GM18507 (cell line): ENCODE results near the gene FAU.

ENCODE experiments used
- DNase-seq: peaks from one replicate; pipeline ENCODE4 v3.0.0; 2011; ENCODE audit warnings: low read depth; ENCODE audit not compliant: insufficient read length; ENCODE audit errors: extremely low spot score
- FAIRE-seq: peaks from 2 replicates; lab custom pipeline; 2011; peaks lifted over from hg19 to GRCh38; lab: Jason Lieb, UNC

The FAU gene

DNA sequence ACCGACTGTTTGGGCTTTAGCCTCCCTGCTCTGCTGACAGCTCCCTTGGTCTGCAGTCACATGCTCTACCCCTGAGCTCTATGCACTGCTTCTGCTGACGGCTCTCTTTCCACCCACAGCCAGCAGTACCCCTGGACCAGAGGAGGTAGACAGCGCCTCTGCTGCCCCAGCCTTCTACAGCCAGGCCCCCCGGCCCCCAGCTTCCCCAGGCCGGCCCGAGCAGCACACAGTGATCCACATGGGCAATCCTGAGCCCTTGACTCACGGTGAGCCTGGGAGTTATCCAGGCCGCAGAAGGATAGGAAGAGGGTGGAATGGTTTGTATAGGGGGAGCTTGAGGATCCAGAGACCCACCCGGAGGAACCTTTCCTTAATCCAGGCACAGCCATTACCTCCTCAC is 35.1 kb downstream of the FAU start:
- DNase-seq (no peak), FAIRE-seq (no peak)

DNA sequence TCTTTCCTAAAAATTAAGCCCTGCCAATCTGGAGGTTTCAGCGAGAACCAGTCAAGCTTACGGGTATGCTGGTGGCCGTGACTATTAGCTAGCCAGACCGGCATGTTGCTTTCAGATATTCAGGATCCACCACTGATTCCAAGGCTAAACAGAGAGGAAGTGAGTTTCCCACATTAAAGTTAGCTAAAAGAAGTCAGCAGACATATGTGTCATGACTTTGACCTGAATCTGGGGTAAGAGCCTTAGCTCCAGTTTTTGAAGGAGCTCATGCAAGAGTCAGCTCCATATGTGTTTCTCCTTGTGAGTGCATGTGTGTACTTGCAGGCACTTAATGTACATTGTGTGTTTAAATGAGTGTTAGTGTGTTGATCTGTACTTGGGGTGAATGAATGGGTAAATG is 36.5 kb downstream of the FAU start:
- FAIRE-seq (no peak), DNase-seq (no peak)

- FAIRE-seq (no peak), DNase-seq (no peak)
Observed at GRCh38 chr11:65084598-65085375, 37.1 kb downstream of the FAU start.

- DNase-seq (peak; percentile 98), FAIRE-seq (peak; percentile 95)
Observed at GRCh38 chr11:65083834-65084597, 37.9 kb downstream of the FAU start, which contains the start of the genes CDCA5 and ZFPL1. TSS of gene CDCA5 (minus strand) at chr11:65084040. CDS start at chr11:65083978, 62 bp downstream. TSS of gene ZFPL1 (plus strand) at chr11:65084222. CDS start at chr11:65084699, 477 bp downstream.

DNA sequence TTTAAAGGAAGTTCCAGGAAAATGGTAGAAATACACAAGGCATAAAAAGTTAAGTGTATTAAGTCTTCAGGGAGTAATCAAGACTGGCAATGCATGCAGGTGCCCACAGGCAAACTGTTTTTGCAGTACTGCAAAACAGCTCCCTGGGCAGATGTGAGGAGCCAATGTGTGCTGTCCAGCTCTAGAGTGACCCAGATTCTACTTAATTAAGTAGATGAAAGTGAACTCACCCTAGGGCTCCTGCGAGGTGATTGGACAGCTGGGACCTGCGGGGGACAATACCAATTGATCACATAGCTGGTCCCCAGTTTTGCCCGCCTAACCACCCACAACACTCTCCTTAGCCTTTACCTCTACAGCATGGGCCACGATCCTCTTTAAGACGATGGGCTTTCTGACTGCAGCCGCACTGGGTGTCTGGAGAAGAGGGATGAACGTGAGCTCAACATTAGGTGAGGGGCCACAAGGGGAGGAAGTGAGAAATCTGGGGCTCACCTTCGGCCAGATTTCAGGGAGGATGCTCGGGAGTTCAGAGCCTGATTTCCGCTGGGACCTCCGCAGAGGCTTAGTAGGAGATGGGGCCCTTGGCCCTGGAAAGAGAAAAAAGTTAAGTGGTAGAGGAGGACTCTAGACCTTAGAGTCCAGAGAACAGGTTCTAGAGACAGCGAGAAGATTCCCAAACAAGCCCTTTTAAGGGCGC is 38.6 kb downstream of the FAU start:
- DNase-seq (no peak), FAIRE-seq (no peak)

DNA sequence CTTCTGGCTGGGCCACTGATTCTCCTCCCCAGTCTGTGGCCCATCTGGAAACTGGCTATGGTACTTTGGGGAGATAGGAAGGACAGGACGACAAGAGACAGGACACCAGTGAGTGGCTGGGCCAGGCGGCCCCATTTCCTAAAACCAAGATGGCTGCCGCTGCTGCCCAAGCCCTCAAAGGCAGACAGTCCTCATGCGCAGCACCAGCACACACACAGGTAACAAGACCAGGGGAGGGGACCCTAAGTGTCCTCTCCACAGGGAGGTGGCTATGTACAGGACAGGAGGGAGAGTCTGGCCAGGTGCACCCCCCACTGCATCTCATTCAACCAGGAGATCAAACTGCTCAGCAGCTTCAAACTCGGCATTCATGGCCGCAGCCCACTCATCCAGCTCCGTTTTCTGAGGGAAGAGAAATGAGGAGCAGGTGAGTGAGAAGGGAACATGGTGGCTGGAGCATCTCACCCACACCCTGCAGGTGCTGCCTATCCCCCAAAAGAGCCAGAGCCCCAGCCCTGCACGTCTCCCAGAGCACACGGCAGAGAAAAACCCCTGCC is 43.1 kb downstream of the FAU start:
- FAIRE-seq: no peak
- no peak for DNase-seq

- FAIRE-seq (peak; percentile 51), DNase-seq (no peak)
Observed at GRCh38 chr11:65078151-65078550, 43.8 kb downstream of the FAU start.

DNA sequence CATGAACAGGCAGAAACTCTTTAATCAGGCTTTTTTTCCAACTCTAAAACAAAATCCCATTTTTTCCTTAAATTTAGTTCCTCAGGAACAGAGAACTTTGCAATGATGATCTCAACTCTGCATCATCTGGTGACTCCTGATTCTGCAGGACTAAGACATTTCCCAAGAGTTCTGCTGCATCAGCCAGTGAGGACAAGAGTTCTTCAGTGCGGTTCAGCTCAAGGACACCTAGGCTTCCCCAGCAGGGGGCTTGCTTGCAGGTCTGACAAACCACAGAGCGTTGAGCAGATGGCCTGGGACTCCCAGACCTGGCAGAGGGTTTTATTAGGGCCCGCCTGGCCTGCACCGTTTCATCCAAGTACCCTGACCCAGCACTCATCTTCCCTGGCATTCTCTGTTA is 44.5 kb downstream of the FAU start:
- DNase-seq: no peak
- FAIRE-seq: no peak

GRCh38 chr11:65072631-65072966 is 49.3 kb downstream of the FAU start:
- no peak for DNase-seq
- FAIRE-seq: no peak

DNA sequence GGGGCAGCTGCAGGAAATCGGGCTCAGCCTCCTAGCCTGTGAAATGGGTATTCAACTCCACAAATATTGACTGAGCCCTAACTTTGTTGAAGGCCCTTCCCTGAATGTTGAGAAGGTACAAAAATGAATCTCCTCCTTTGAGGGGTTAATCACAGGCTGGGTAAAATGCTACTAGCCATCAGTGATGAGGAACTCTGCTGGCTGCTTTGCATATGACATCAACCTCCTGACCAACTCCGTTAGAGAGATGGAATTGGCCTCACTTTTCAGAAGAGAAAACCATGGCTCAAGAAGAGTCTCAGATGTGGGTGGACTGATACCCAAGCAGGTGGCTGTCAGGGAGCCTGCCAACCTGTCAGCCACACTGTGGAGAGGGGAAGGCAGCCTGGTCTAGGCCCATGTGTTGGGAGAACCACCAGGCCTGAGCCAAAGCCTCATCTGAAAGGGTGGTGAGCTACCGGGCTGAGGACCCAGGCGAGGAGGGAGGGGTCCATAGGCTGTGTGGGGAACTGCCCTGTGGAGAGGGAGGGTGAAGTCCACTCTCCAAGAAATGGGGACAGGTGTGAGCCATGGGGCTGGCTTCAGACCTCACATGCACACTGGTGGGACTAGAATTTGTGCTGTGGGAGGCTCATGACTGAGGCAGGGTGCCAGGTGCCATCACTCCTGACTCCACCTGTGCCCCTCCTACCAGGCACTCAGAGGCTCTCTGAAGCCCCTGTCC is 49.9 kb downstream of the FAU start:
- no peak for DNase-seq
- peak; percentile 5 for FAIRE-seq
